ENCODE results near the gene FNDC1.
A peak's percentile ranks its signal among the peaks of the same experiment; 100 is the strongest.

The FNDC1 gene

DNA sequence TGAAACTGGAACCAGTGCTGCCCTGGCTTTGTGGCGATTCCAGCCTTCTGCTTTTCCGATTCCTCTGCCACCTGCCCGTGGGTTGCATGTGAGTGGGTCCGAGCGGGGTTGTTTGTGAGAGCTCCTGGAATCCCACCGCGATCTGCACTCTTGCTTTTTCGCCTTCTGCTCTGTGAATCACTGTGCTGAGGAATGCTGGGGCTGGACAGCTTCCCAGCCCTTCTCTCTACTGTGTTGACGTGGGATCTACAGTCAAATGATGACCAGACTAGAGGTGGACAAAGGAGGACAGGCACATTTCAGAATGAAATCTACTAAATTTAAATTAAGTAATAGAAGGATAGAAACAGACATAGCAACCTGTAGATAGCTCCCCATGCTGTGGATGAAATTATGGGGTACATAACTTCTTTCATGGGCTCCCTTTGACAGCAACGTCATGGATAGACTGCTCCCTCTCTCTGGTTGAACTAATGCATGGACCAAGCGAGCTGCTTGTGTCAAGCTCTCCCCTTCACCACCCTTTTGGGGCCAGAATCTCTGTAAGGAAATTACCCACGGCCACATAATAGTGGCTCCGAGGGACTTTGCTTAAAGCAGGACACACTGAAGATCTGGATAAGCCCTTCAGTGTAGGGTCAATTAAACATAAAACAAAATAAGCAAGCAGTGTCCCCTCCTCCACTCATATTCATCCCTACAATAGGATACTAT, 2.0 kb downstream of the FNDC1 start:
- TF ChIP-seq POLR2A (IDR thresholded peaks at IDR 0.05; ENCODE audit: low read length) (no peak), GATA1 (IDR thresholded peaks at IDR 0.05; ENCODE audit: low read depth, low read length) (no peak)
- no peak for DNase-seq

DNA sequence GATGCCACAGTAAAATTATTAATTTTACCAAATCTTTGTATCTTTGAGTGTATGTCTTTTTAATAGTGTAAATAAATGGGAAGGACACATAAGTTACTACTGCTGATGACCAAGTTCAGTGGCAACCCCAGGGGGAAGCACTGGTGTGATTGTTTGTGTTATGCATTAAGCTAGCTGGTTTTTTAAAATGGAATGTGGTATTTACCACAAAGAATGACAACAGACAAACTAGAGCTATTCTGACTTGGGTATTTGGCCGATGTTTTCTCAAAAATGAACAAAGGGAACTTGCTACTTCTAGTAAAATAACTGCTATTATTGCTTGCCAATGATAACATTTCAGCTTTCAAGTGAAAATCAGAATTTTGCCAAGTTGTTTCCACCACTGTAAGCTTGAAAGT, 2.9 kb downstream of the FNDC1 start:
- DNase-seq = no peak
- TF ChIP-seq POLR2A (IDR thresholded peaks at IDR 0.05; ENCODE audit: low read length) = no peak
- no peak for TF ChIP-seq GATA1 (IDR thresholded peaks at IDR 0.05; ENCODE audit: low read depth, low read length)

DNA sequence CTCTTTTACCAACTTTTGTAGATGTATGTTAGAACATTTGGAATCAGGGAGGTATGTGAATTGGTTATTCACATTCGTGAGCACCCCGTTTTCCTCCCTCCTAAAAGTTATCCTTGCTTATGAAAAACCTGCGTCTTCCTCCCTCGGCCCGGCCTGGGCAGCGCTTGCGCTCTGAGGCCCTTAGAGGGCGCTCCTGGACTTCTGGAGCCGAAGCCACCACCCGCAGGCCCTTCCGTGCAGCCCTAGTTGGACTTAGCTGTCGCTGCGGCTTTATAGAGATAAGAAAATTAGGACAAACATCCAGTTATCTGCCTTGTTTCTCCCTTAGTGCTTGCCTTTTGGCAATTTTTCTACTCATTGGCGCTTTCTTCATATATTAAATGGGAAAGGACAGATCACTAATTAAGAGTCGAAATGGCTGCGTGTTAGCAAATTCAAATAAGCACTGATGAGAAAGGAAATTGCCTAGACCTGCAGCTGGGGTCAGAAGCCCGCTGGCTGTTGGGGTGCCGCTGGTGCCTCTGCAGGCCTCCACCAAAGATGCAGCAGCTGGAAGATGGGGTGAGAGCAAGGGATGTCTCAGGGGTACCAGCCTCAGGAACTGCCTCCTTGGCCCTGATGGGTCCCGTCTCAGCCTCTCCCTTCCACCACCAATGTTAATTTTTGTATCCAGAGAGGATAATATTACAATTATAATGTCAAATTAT, 5.2 kb downstream of the FNDC1 start:
- TF ChIP-seq POLR2A (IDR thresholded peaks at IDR 0.05; ENCODE audit: low read length) (no peak), GATA1 (IDR thresholded peaks at IDR 0.05; ENCODE audit: low read depth, low read length) (no peak)
- peak; percentile 67 to 73 for DNase-seq

DNA sequence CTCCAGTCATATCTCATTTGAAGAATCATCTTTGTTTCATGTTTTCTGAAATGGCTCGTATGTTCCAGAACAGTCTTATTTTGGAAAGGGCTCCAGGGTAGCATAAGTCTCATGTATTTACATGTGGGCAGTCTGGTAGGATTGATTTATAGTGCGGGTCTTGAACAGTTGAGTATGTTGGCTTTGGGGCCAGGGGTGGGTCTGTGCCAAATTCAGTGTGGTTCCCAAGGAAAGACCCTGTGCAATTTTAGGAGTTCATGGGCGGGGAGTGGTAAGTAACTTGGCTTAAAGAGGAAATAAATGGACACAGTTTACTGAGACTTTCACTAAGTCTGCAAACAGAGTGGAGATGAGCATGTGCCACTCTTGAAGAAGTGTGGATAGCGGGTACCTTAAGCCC, 7.7 kb downstream of the FNDC1 start:
- DNase-seq = no peak
- TF ChIP-seq POLR2A (IDR thresholded peaks at IDR 0.05; ENCODE audit: low read length) (no peak), GATA1 (IDR thresholded peaks at IDR 0.05; ENCODE audit: low read depth, low read length) (no peak)

DNA sequence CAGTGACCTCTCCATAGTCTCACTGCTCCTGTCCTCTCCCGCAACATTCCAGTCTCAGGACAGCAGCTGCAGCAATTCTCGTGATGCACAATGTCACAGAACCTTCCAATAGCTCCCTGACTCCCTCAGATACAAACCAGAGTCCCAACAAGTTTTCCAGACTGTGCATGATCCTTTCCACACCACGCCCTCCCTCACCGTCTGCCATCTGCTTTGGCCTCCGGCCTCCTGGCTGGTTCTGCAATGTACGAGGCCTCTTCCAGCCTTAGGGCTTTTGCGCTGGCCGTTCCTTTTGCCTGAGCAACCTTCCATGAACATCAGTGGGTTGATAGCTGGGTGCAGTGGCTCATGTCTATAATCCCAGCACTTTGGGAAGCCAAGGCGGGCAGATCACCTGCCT, 9.6 kb downstream of the FNDC1 start:
- DNase-seq = no peak
- no peak for TF ChIP-seq GATA1 (IDR thresholded peaks at IDR 0.05; ENCODE audit: low read depth, low read length)
- no peak for TF ChIP-seq POLR2A (IDR thresholded peaks at IDR 0.05; ENCODE audit: low read length)

DNA sequence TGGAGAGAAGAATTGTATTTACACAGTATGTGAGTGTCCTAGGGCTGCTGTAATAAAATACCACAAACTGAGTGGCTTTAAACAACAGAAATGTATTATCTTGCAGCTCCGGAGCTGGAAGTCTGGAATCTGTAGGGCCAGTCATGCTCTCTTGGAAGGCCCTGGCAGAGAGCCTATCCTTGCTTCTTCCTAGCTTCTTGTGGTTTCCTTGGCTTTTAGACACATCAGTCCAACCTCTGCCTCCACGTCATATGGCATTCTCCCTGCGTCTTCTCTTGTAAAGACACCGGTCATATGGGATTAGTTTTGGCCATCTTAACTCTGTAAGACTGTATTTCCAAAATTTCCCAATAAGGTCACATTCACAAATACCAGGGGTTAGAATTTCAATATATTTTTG, 10.8 kb downstream of the FNDC1 start:
- TF ChIP-seq POLR2A (IDR thresholded peaks at IDR 0.05; ENCODE audit: low read length) = no peak
- TF ChIP-seq GATA1 (IDR thresholded peaks at IDR 0.05; ENCODE audit: low read depth, low read length) = no peak
- DNase-seq = no peak

DNA sequence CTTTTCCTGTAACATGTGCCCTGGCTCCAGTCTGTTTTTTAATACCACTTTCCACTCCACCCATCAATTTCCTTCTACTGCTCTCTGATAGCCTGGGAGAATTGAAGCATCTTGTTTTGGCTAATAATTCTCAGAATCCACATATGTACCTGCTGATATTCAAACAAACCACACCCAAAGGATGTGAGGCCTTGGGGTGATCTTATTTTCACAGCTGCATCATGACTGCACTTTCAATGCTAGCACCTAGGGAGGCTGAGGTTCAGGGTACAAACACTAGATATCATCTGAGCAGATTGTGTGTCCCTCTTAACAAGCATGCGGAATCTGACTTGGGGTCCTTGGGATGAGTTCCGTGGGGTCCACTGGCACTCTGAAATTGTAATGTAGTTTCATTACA, 12.7 kb downstream of the FNDC1 start:
- TF ChIP-seq POLR2A (IDR thresholded peaks at IDR 0.05; ENCODE audit: low read length) (no peak), GATA1 (IDR thresholded peaks at IDR 0.05; ENCODE audit: low read depth, low read length) (no peak)
- no peak for DNase-seq

DNA sequence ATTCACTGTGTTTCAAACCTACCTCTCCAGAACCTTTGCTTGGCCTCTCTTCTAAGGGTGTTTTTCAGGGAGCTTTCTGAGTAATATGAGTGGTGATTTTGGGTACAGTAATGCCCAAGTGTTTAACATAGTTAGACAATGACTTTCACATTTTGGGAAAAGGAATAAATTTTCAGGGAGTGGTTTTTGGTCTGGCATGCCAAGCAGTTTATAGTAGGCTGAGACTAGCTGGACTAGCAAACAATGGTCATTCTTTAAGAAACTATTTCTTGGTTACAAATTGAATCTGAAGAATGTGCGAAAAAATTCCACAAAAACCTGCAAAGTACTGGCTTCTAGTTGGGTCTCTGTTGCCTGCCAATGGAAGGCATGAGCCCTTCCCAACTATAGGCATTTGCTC, 15.4 kb downstream of the FNDC1 start:
- DNase-seq = no peak
- TF ChIP-seq POLR2A (IDR thresholded peaks at IDR 0.05; ENCODE audit: low read length) = no peak
- no peak for TF ChIP-seq GATA1 (IDR thresholded peaks at IDR 0.05; ENCODE audit: low read depth, low read length)

DNA sequence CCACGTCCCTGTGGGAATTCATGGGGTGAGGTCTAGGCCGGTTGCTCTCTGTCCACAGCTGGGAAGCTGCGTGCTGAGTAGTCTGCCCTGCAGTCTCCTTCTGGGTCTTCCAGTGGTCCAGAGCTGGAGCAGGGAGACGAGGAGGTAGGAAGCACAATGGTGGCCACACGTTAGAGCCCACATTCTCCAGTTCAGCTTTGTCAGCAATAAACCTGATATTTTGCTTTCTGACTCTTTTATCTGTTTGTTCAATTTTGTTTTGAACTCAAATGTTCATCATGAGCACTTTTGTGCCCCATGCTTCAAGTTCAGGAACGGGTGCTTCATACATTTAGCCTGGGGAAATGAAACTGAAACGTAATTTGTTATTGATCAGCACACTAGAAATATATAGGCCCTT, 21.3 kb downstream of the FNDC1 start:
- TF ChIP-seq GATA1 (IDR thresholded peaks at IDR 0.05; ENCODE audit: low read depth, low read length) (no peak), POLR2A (IDR thresholded peaks at IDR 0.05; ENCODE audit: low read length) (no peak)
- DNase-seq = no peak

DNA sequence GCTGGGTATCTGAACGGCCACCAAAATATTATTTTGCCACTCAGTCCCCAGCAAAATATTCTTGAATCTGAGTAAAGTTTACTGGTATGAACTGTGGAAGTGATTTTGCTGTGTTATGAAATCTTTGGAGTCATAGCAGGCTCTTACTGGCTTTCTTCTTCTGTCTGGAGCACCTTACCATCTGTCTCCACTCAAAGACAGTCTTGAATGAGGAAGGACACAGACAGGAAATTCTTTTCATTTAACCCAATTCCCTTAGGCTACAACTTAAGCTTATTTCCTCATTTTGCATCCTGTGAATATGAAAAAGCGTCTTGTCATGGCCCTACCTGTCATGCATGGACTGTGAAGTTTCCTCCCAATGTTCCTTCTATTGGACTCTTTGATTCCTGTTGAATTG, 24.7 kb downstream of the FNDC1 start:
- no peak for DNase-seq
- TF ChIP-seq GATA1 (IDR thresholded peaks at IDR 0.05; ENCODE audit: low read depth, low read length) (no peak), POLR2A (IDR thresholded peaks at IDR 0.05; ENCODE audit: low read length) (no peak)

DNA sequence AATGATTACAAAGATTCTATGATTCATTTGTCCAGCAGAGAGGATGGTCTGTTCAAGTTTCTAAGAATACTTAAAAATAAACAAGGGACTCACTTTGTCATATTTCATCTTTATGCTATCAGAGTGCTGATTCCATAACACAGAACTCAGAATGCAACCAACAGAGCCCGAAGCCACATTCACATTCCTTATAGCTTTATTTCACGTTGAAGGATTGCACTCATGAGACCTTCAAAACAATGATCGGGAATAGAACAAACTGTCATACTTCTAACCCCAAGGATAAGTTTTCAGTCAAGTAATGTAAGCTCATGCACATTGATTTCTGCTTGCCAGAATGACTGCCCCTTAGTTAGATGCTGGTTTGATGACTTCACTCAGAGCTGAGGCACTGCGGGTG, 25.2 kb downstream of the FNDC1 start:
- TF ChIP-seq GATA1 (IDR thresholded peaks at IDR 0.05; ENCODE audit: low read depth, low read length) = no peak
- DNase-seq = no peak

DNA sequence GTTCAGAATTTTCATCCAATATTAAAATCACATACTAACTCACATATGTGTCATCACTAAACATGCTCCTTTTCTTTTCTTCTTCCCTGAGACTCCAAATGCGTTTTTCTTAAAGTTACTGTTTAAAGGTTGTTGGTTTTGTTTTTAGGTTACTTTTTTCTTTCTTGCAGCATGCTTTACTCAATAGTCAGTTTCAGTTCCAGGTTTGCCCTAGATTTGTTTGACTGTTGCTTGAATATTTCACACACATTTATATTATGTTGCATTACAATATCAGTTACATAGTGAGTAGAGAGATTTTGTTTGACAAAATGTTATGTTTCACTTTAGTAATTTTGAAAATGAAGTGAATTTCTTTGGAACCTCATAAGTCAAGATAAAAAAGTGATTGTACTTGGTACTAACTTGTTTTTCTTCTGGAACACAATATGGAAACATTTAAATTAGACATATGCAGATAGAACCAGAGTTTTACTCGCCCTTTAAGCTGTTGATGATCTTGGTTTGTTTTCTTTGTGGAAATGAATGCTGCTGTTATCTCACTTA, 27.3 kb downstream of the FNDC1 start:
- no peak for DNase-seq
- TF ChIP-seq POLR2A (IDR thresholded peaks at IDR 0.05; ENCODE audit: low read length) = no peak
- TF ChIP-seq GATA1 (IDR thresholded peaks at IDR 0.05; ENCODE audit: low read depth, low read length) = no peak

DNA sequence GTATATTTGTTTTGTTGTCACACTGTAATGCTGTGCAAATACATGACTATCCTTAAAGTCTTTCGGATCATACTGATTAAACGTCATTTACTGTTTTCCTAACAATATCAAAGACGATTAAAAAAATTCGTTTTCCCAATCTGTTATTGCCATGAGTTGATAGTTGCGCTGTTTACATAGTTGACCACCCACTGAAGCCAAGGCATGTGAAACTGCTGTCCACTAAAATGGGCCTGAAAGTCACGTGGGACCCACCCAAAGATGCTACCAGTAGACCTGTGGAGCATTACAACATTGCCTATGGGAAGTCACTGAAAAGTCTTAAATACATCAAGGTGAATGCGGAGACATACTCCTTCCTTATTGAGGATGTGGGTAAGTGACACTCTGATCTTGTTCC, 28.1 kb downstream of the FNDC1 start:
- no peak for TF ChIP-seq POLR2A (IDR thresholded peaks at IDR 0.05; ENCODE audit: low read length)
- TF ChIP-seq GATA1 (IDR thresholded peaks at IDR 0.05; ENCODE audit: low read depth, low read length) = no peak
- DNase-seq = no peak

DNA sequence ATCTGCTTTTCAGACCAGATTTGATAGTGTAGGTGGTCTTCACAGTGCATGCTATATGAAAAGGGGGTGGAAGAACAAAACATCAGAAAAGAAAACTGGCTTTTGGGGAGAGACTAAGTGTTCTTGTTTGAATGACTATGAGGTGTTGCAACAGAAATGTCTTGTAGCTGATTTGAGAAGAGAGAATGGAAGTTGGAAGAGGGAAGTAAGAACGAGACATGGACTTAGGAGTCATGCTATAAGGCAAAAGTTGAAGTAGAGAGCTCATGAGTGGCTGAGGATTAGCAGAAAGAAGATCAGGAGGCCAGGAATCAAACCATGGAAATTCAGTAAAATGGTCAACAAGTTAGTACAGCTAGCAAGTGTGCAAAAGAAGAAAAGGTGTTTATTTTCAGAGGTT, 32.1 kb downstream of the FNDC1 start:
- no peak for DNase-seq
- TF ChIP-seq GATA1 (IDR thresholded peaks at IDR 0.05; ENCODE audit: low read depth, low read length) (no peak), POLR2A (IDR thresholded peaks at IDR 0.05; ENCODE audit: low read length) (no peak)

Measured in erythroblast (primary cell).